ENCODE measurements around the gene CETP. TPM values are rescaled to one million over a fixed set of nuclear protein-coding genes. Genes with fewer than 3 reads are reported as not detected.
A peak's percentile ranks its signal among the peaks of the same experiment; 100 is the strongest.
"Not testable (repeated sequence)": the region's sequence is repeated elsewhere in the genome, so short reads cannot be mapped to it uniquely, and the experiment has no call there.

CETP gene
- total RNA-seq, 1 donor from 2014 or later = 0.13 TPM

DNA sequence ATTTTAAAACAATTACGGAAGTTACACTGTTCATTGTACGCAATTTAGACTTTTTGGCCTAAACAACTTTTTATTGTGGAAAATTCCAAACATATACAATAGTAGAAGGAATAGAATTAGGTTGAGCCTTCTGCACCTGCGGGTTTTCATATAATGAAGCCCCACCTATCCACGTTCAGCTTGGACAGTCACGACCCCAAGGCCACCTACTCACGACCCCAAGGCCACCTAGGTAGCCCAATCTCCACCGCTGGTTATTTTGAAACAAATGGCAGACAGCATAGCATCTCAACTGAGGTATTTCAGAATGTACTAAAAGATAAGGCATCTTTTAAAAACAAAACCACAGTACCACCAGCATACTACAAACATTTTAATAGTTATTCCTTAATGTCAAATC is 28.2 kb downstream of the CETP start:
- no peak overlapping the region for H3K27ac Mint-ChIP-seq
- H3K4me1 Mint-ChIP-seq = peaks cover 8% of the 10 kb centered on the region
- no peaks in the 10 kb centered on the region for H3K36me3 Mint-ChIP-seq
- H3K27me3 Mint-ChIP-seq (ENCODE audit: low read depth) = peaks cover 74% of the 10 kb centered on the region
- DNase-seq (ENCODE audit: low spot score in 2 of 2, unreplicated experiment in 2 of 2) = no peak
- no peaks in the 10 kb centered on the region for H3K9me3 Mint-ChIP-seq
- H3K4me3 Mint-ChIP-seq = peak overlapping the region; percentile 87
- TF ChIP-seq, protein P1, sequence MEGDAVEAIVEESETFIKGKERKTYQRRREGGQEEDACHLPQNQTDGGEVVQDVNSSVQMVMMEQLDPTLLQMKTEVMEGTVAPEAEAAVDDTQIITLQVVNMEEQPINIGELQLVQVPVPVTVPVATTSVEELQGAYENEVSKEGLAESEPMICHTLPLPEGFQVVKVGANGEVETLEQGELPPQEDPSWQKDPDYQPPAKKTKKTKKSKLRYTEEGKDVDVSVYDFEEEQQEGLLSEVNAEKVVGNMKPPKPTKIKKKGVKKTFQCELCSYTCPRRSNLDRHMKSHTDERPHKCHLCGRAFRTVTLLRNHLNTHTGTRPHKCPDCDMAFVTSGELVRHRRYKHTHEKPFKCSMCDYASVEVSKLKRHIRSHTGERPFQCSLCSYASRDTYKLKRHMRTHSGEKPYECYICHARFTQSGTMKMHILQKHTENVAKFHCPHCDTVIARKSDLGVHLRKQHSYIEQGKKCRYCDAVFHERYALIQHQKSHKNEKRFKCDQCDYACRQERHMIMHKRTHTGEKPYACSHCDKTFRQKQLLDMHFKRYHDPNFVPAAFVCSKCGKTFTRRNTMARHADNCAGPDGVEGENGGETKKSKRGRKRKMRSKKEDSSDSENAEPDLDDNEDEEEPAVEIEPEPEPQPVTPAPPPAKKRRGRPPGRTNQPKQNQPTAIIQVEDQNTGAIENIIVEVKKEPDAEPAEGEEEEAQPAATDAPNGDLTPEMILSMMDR (IDR thresholded peaks at IDR 0.05; ENCODE audit: unreplicated experiment) = no peak

DNA sequence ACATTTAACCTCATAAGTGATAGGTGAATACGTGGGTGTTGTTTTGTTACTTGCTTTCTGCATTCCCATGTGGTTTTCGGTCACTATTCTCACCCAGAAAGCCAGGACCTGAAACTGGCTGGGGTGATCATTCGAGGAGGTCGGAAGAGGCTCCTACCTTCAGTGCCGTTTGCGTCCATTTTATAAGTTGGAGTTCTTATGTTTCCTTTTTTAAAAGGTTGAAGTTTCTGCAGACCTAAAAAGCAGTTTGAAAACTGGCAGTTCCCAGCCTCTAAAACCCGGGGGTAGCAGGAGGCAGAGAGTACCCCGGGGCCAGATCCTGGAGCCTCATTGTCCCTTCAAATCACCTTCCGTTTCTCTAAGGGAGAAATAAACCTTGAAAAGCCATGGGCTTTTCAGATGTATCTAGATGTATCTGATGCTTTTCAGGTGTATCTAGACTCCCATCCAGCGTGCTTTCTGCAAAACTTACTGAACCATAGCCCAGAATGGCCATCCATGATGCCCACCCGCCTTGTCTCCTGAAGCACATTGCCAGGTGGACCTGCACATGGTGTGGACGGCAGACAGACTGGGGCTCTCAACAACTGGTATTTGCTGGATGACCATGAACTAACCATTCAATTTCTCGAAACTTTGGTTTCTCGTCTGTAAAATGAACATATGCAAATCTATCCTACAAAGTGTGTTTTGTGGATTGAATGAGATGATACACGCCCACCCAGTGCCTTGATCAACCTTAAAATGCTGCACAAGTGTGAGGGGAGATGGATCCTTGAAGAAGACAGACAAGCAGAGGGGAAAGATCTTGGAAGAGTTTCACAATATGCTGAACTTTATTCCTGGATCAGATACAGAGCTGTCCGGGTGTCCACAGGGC is 28.9 kb downstream of the CETP start:
- no peak for DNase-seq (ENCODE audit: low spot score in 2 of 2, unreplicated experiment in 2 of 2)
- Mint-ChIP-seq H3K4me1 (peaks cover 8% of the 10 kb centered on the region), H3K9me3 (no peaks in the 10 kb centered on the region), H3K4me3 (no peak overlapping the region), H3K27ac (no peak overlapping the region), H3K36me3 (no peaks in the 10 kb centered on the region), H3K27me3 (ENCODE audit: low read depth) (peaks cover 81% of the 10 kb centered on the region)
- TF ChIP-seq, protein P1 (IDR thresholded peaks at IDR 0.05; ENCODE audit: unreplicated experiment) = no peak

DNA sequence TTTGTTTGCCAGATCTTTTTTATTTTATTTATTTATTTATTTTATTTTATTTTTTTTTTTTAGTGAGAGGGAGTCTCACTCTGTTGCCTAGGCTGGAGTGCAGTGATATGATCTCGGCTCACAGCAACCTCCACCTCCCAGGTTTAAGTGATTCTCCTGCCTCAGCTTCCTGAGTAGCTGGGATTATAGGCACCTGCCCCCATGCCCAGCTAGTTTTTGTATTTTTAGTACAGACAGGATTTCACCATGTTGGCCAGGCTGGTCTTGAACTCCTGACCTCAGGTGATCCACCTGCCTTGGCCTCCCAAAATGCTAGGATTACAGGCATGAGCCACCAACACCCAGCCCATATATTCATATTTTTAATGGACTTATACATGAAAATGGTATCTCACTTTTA is 30.7 kb downstream of the CETP start:
- H3K4me1 Mint-ChIP-seq; DNase-seq (ENCODE audit: low spot score in 2 of 2, unreplicated experiment in 2 of 2); H3K4me3 Mint-ChIP-seq; H3K36me3 Mint-ChIP-seq; H3K9me3 Mint-ChIP-seq; H3K27ac Mint-ChIP-seq: not testable (repeated sequence)
- peaks cover 86% of the 10 kb centered on the region for H3K27me3 Mint-ChIP-seq (ENCODE audit: low read depth)

DNA sequence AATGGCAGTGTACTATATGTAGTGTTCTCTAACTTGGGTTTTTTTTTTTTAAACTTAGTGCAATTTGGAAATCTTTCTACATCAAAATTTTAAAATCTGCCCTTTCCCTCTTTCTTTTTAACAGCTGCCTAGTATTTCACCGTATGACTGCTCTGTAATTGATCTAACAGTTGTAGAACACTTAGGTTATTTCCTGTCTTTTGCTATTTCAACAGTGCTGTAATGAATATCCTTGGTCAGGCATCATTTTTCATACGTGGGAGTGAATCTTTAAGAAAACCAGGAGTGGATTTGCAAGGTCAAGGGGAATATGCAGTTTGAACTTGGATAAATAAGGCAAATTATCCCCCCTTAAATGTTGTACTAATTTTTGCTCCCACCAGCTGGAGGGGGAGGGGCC is 31.5 kb downstream of the CETP start:
- no peak overlapping the region for H3K27ac Mint-ChIP-seq
- no peaks in the 10 kb centered on the region for H3K9me3 Mint-ChIP-seq
- no peak overlapping the region for H3K4me3 Mint-ChIP-seq
- peaks cover 79% of the 10 kb centered on the region for H3K27me3 Mint-ChIP-seq (ENCODE audit: low read depth)
- no peak for DNase-seq (ENCODE audit: low spot score in 2 of 2, unreplicated experiment in 2 of 2)
- TF ChIP-seq, protein P1 (IDR thresholded peaks at IDR 0.05; ENCODE audit: unreplicated experiment) = no peak
- no peaks in the 10 kb centered on the region for H3K36me3 Mint-ChIP-seq
- H3K4me1 Mint-ChIP-seq = peaks cover 8% of the 10 kb centered on the region

DNA sequence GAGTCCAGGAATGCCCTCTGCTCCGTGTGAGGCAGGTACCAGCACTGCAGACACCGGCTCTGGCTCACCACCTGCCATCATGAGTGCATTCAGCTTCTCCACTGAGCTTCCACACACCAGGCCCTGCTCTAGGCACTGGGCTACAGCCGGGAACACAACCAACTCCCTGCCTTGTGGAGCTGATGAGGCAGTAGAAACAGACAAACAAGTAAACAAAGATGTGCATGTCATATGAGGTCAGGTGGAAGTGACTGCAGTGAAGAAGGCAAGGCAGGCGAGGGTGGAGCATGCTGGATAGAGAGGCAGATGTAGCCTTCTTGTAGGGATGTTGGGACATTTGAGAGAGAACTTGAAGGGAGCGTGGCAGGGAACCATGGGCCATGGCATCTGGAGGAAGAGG is 32.6 kb downstream of the CETP start:
- Mint-ChIP-seq H3K9me3 (no peaks in the 10 kb centered on the region), H3K4me3 (no peak overlapping the region), H3K4me1 (peaks cover 7% of the 10 kb centered on the region), H3K36me3 (no peaks in the 10 kb centered on the region), H3K27ac (no peak overlapping the region), H3K27me3 (ENCODE audit: low read depth) (peaks cover 68% of the 10 kb centered on the region)
- TF ChIP-seq, protein P1 (IDR thresholded peaks at IDR 0.05; ENCODE audit: unreplicated experiment) = no peak
- DNase-seq (ENCODE audit: low spot score in 2 of 2, unreplicated experiment in 2 of 2) = no peak

DNA sequence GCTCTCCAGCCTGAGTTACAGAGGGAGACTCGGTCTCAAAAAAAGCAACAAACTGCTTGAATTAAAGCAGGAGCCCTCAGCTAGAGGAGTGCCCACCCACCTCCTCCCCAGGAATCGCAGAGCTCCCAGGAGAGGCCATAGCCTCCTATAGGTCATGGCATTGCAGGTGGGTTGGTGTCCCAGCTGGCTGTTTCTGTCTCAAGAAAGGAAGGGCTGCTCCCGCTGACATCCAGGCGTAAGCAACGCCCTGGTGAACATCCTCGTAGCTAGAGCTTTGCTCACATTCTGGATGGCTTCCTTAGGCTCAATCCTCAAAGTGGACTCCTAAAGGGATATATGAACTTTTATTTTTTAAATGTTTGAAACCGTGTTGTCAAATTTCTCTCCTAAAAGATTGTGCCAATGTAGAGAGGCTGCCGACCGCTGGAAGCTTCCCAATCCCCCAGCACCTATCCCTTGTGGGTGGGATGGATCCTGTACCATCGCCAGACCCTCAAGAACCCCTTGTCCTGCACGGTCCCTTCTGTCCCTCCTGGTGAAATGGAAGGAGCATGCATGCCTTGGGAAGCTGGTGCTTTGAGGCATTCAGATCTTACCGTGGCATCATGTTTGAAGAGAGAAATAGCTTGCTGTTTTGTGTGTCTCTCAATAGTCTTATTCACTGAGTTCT is 33.5 kb downstream of the CETP start:
- TF ChIP-seq, protein P1 (IDR thresholded peaks at IDR 0.05; ENCODE audit: unreplicated experiment) = no peak
- Mint-ChIP-seq H3K4me1 (no peaks in the 10 kb centered on the region), H3K9me3 (no peaks in the 10 kb centered on the region), H3K36me3 (no peaks in the 10 kb centered on the region), H3K27ac (no peak overlapping the region), H3K27me3 (ENCODE audit: low read depth) (peaks cover 58% of the 10 kb centered on the region), H3K4me3 (no peak overlapping the region)
- DNase-seq (ENCODE audit: low spot score in 2 of 2, unreplicated experiment in 2 of 2) = no peak
